ENCODE results near the gene CACNA2D2.

- TF ChIP-seq RCOR1 (IDR thresholded peaks at IDR 0.05; ENCODE audit: low read length) = no peak
- TF ChIP-seq CTCF (IDR thresholded peaks at IDR 0.05) = no peak
- TF ChIP-seq SMC3 (IDR thresholded peaks at IDR 0.05; ENCODE audit: low read depth, low read length) = no peak
- no peak for TF ChIP-seq USF1 (IDR thresholded peaks at IDR 0.05; ENCODE audit: borderline replicate concordance, low read depth)
- TF ChIP-seq TCF12 (IDR thresholded peaks at IDR 0.05) = no peak
- TF ChIP-seq TAF1 (IDR thresholded peaks at IDR 0.05; ENCODE audit: borderline replicate concordance, low read depth, low read length) = no peak
- TF ChIP-seq MAX (IDR thresholded peaks at IDR 0.05; ENCODE audit: low read depth) = no peak
- no peak for TF ChIP-seq MXI1 (IDR thresholded peaks at IDR 0.05; ENCODE audit: low read depth, low read length)
- no peak for TF ChIP-seq FOXM1 (IDR thresholded peaks at IDR 0.05; ENCODE audit: low read depth)
- TF ChIP-seq REST (IDR thresholded peaks at IDR 0.05; ENCODE audit: low read depth, low read length) = no peak
- no peak for TF ChIP-seq POLR2AphosphoS5 (IDR thresholded peaks at IDR 0.05; ENCODE audit: low read depth, low read length)
- TF ChIP-seq RAD21 (IDR thresholded peaks at IDR 0.05; ENCODE audit: low read length) = no peak
These were observed 173.1 kb downstream of the CACNA2D2 start for GRCh38 chr3:50330330-50330729.

Measured in SK-N-SH (cell line).